GM13977 (cell line): ENCODE data around the gene PPP4R3C.
"Not testable (repeated sequence)": the region's sequence is repeated elsewhere in the genome, so short reads cannot be mapped to it uniquely, and the experiment has no call there.

Source experiments
- DNase-seq: peaks from one replicate; pipeline ENCODE4 v3.0.0; 2012; ENCODE audit warnings: low spot score
- in situ Hi-C: fragments of 300-500 bp; cut with MboI; formaldehyde crosslinking; loops from one replicate; pipeline ENCODE4 v1.12.0; 2022; ENCODE audit warnings: low sequenced_read_pairs, low pct_unique_long_range_greater_than_20kb, mixed read lengths, inconsistent platforms; ENCODE audit not compliant: unreplicated experiment
- TF ChIP-seq, protein P1 (sequence below): IDR thresholded peaks from 2 replicates; pipeline ENCODE4 v1.5.1; 2012; ENCODE audit warnings: mild to moderate bottlenecking, control low read depth; ENCODE audit not compliant: insufficient read depth; ENCODE audit errors: extremely low read depth, missing control alignments

The PPP4R3C gene

DNA sequence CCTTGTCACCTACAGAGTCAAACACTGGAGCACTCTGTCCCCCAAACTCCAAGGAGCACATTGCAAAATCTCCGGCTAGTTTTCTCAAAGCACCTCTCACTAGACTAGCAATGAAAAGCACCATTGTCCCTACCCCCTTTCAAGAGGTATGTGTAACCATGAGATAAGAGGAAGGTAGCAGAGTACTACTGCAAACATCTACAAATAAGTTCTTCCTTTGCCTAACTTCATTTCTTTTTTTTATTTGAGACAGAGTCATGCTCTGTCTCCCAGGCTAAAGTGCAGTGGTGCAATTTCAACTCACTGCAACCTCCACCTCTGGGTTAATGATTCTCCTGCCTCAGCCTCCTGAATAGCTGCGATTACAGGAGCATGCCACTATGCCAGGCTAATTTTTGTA lies 17.7 kb downstream of the PPP4R3C start:
- DNase-seq, result no peak
- TF ChIP-seq, protein P1, sequence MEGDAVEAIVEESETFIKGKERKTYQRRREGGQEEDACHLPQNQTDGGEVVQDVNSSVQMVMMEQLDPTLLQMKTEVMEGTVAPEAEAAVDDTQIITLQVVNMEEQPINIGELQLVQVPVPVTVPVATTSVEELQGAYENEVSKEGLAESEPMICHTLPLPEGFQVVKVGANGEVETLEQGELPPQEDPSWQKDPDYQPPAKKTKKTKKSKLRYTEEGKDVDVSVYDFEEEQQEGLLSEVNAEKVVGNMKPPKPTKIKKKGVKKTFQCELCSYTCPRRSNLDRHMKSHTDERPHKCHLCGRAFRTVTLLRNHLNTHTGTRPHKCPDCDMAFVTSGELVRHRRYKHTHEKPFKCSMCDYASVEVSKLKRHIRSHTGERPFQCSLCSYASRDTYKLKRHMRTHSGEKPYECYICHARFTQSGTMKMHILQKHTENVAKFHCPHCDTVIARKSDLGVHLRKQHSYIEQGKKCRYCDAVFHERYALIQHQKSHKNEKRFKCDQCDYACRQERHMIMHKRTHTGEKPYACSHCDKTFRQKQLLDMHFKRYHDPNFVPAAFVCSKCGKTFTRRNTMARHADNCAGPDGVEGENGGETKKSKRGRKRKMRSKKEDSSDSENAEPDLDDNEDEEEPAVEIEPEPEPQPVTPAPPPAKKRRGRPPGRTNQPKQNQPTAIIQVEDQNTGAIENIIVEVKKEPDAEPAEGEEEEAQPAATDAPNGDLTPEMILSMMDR, result no peak
- in situ Hi-C loops, result no loop called here

- DNase-seq, result no peak
- in situ Hi-C loops, result no loop called here
- TF ChIP-seq, protein P1, result no peak
Observed at GRCh38 chrX:27444093-27444908, 18.8 kb downstream of the PPP4R3C start.

- in situ Hi-C loops, DNase-seq: not testable (repeated sequence)
Observed at GRCh38 chrX:27442392-27442791, 20.7 kb downstream of the PPP4R3C start.

- in situ Hi-C loops, result no loop called here
- TF ChIP-seq, protein P1, result no peak
- no peak for DNase-seq
Observed at GRCh38 chrX:27439771-27440170, 23.4 kb downstream of the PPP4R3C start.

DNA sequence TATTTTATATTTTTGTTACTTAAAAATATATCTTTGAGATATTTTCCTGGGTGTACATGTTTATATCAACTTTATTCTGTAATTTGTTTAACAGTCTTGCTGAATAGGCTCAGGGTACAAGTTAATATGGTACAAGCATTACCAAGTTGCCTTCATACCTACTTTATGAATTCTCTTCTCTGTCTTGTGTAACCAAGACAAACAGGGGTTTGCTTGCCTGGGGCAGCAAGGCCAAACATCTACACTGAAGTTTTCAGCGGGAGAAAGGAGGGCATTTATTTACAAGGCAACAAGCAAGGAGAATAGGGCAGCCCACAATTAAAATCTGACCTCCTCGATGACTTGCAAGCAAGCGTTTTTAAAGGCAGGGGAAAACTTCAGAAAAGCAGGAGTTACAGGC lies 24.2 kb downstream of the PPP4R3C start:
- in situ Hi-C loops, result no loop called here
- TF ChIP-seq, protein P1, result no peak
- DNase-seq, result no peak

- no peak for DNase-seq
- TF ChIP-seq, protein P1, result no peak
- in situ Hi-C loops, result no loop called here
Observed at GRCh38 chrX:27435031-27435430, 28.1 kb downstream of the PPP4R3C start.
